Measurements from ENCODE around the gene F2R.

F2R gene

GRCh38 chr5:76715736-76716455 lies at the start of gene F2R:
Gene F2R (plus strand): TSS chr5:76716126. CDS start chr5:76716308, 182 bp downstream.
- Histone ChIP-seq H3K9me2 (replicated peaks; ENCODE audit: insufficient read depth, low read length) (no peaks in the 10 kb centered on the region), H2AFZ (ENCODE audit: low read length) (peak within 1 kb of the TSS; percentile 99), H3K36me3 (replicated peaks; ENCODE audit: insufficient read depth, low read length) (no peaks in the 10 kb centered on the region), H3K9me3 (replicated peaks; ENCODE audit: insufficient read depth, low read length) (no peaks in the 10 kb centered on the region), H3K9ac (ENCODE audit: low read length) (peak within 1 kb of the TSS; percentile 87), H3K27ac (ENCODE audit: low read length) (peak within 1 kb of the TSS; percentile 32; the same call in 1 of the 2 replicates), H3K4me3 (ENCODE audit: low read length) (peak within 1 kb of the TSS; percentile 89), H3F3A (ENCODE audit: insufficient read depth, low read length) (peaks cover 5% of the 10 kb centered on the region), H3K27me3 (replicated peaks; ENCODE audit: insufficient read depth, low read length) (peaks cover 14% of the 10 kb centered on the region; the same call in 1 of the 2 replicates), H4K20me1 (ENCODE audit: insufficient read depth, low read length) (no peaks in the 10 kb centered on the region), H3K79me2 (ENCODE audit: low read length) (no peaks in the 10 kb centered on the region), H3K4me2 (ENCODE audit: low read depth, low read length) (peak within 1 kb of the TSS; percentile 100), H3K4me1 (ENCODE audit: low read length) (peaks cover 7% of the 10 kb centered on the region)
- DNase-seq, result peak; percentile 60
- TF ChIP-seq CTCF (IDR thresholded peaks at IDR 0.05; ENCODE audit: low read length) (peak; percentile 47), EZH2 (optimal IDR thresholded peaks at IDR 0.05; ENCODE audit: low read depth, low read length) (no peak)

- no peak for DNase-seq
- Histone ChIP-seq H3K4me2 (ENCODE audit: low read depth, low read length) (no peak overlapping the region), H2AFZ (ENCODE audit: low read length) (no peak overlapping the region), H3K9me3 (replicated peaks; ENCODE audit: insufficient read depth, low read length) (no peaks in the 10 kb centered on the region), H3K27ac (ENCODE audit: low read length) (no peak overlapping the region), H3K36me3 (replicated peaks; ENCODE audit: insufficient read depth, low read length) (no peaks in the 10 kb centered on the region), H3K27me3 (replicated peaks; ENCODE audit: insufficient read depth, low read length) (no peaks in the 10 kb centered on the region), H3K4me3 (ENCODE audit: low read length) (no peak overlapping the region), H3K79me2 (ENCODE audit: low read length) (no peaks in the 10 kb centered on the region), H4K20me1 (ENCODE audit: insufficient read depth, low read length) (no peaks in the 10 kb centered on the region), H3K4me1 (ENCODE audit: low read length) (no peaks in the 10 kb centered on the region), H3F3A (ENCODE audit: insufficient read depth, low read length) (no peaks in the 10 kb centered on the region), H3K9ac (ENCODE audit: low read length) (no peak overlapping the region), H3K9me2 (replicated peaks; ENCODE audit: insufficient read depth, low read length) (no peaks in the 10 kb centered on the region)
- no peak for TF ChIP-seq CTCF (IDR thresholded peaks at IDR 0.05; ENCODE audit: low read length)
- TF ChIP-seq EZH2 (optimal IDR thresholded peaks at IDR 0.05; ENCODE audit: low read depth, low read length), result no peak
- TF ChIP-seq EZH2phosphoT487 (IDR thresholded peaks at IDR 0.05; ENCODE audit: low read length), result no peak
Measured at GRCh38 chr5:76667495-76667894, 48.4 kb upstream of the F2R start.

GRCh38 chr5:76669245-76669644 lies 46.7 kb upstream of the F2R start:
- no peak overlapping the region for H3K9ac ChIP-seq (ENCODE audit: low read length)
- no peak for TF ChIP-seq EZH2 (optimal IDR thresholded peaks at IDR 0.05; ENCODE audit: low read depth, low read length)
- DNase-seq, result no peak
- no peaks in the 10 kb centered on the region for H3K9me2 ChIP-seq (replicated peaks; ENCODE audit: insufficient read depth, low read length)
- no peaks in the 10 kb centered on the region for H3K27me3 ChIP-seq (replicated peaks; ENCODE audit: insufficient read depth, low read length)
- H3K27ac ChIP-seq (ENCODE audit: low read length), result no peak overlapping the region
- no peak overlapping the region for H2AFZ ChIP-seq (ENCODE audit: low read length)
- H3K4me1 ChIP-seq (ENCODE audit: low read length), result no peaks in the 10 kb centered on the region
- H3K4me2 ChIP-seq (ENCODE audit: low read depth, low read length), result no peak overlapping the region
- no peak overlapping the region for H3K4me3 ChIP-seq (ENCODE audit: low read length)
- no peaks in the 10 kb centered on the region for H3F3A ChIP-seq (ENCODE audit: insufficient read depth, low read length)
- no peaks in the 10 kb centered on the region for H3K79me2 ChIP-seq (ENCODE audit: low read length)
- H4K20me1 ChIP-seq (ENCODE audit: insufficient read depth, low read length), result no peaks in the 10 kb centered on the region
- H3K9me3 ChIP-seq (replicated peaks; ENCODE audit: insufficient read depth, low read length), result no peaks in the 10 kb centered on the region
- H3K36me3 ChIP-seq (replicated peaks; ENCODE audit: insufficient read depth, low read length), result no peaks in the 10 kb centered on the region

- Histone ChIP-seq H4K20me1 (ENCODE audit: insufficient read depth, low read length) (no peaks in the 10 kb centered on the region), H3K4me2 (ENCODE audit: low read depth, low read length) (no peak overlapping the region), H3K79me2 (ENCODE audit: low read length) (no peaks in the 10 kb centered on the region), H3K27ac (ENCODE audit: low read length) (no peak overlapping the region), H2AFZ (ENCODE audit: low read length) (no peak overlapping the region), H3K9ac (ENCODE audit: low read length) (no peak overlapping the region), H3K4me1 (ENCODE audit: low read length) (no peaks in the 10 kb centered on the region), H3K36me3 (replicated peaks; ENCODE audit: insufficient read depth, low read length) (no peaks in the 10 kb centered on the region), H3K4me3 (ENCODE audit: low read length) (no peak overlapping the region), H3F3A (ENCODE audit: insufficient read depth, low read length) (no peaks in the 10 kb centered on the region), H3K9me2 (replicated peaks; ENCODE audit: insufficient read depth, low read length) (no peaks in the 10 kb centered on the region), H3K9me3 (replicated peaks; ENCODE audit: insufficient read depth, low read length) (no peaks in the 10 kb centered on the region), H3K27me3 (replicated peaks; ENCODE audit: insufficient read depth, low read length) (no peaks in the 10 kb centered on the region)
- no peak for TF ChIP-seq EZH2 (optimal IDR thresholded peaks at IDR 0.05; ENCODE audit: low read depth, low read length)
- no peak for TF ChIP-seq CTCF (IDR thresholded peaks at IDR 0.05; ENCODE audit: low read length)
- TF ChIP-seq EZH2phosphoT487 (IDR thresholded peaks at IDR 0.05; ENCODE audit: low read length), result no peak
- DNase-seq, result no peak
Measured at GRCh38 chr5:76670508-76670907, 45.4 kb upstream of the F2R start.

Measured in MM.1S (cell line).